Gastroesophageal sphincter (tissue), 3 donors: ENCODE data around the gene EPHA1.

ENCODE experiments used
- EP300 ChIP-seq: sonication (generic); formaldehyde crosslinking; IDR thresholded peaks from one replicate; pipeline ENCODE4 v1.6.1; 2017; ENCODE audit warnings: antibody characterized with exemption, mild to moderate bottlenecking
- POLR2A ChIP-seq, 2 donors: fragments of 450-650 bp; IDR thresholded peaks; one replicate each; pipeline ENCODE4 v1.6.1; 2017; ENCODE audit warnings: antibody characterized with exemption in 2 of 2, mild to moderate bottlenecking in 2 of 2, moderate library complexity in 1 of 2
- POLR2AphosphoS5 ChIP-seq: sonication (generic); formaldehyde crosslinking; IDR thresholded peaks from one replicate; pipeline ENCODE4 v1.6.1; 2017; ENCODE audit warnings: antibody characterized with exemption
- TF ChIP-seq, protein P1 (sequence below), 4 experiments: fragments of 200-600 bp in 2 of 4; fragments of 450-650 bp in 2 of 4; sonication (generic) in 1 of 4; IDR thresholded peaks; one replicate each; pipeline ENCODE4 v1.5.1; 2017 to 2019; ENCODE audit warnings: antibody characterized with exemption in 4 of 4, mild to moderate bottlenecking in 2 of 4, moderate library complexity in 2 of 4

DNA sequence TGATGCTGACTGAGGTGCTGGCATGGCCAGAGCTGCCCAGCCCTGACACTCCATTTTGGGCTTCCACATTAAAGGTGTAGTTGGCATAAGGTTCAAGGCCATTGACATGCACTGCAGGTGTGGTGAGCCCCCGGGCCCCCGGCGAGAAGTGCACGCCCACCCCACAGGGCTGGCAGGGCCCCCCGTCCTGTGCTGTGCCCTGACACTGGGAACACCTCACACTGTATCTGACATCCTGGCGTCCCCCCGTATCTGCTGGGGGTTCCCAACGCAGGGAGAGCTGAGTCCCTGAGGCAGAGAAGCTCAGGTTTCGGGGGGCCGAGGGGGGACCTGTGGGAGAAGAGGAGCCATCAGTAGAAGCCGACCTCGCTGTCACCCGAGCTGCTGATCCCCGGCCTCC lies 10.0 kb downstream of the EPHA1 start:
- TF ChIP-seq, protein P1, sequence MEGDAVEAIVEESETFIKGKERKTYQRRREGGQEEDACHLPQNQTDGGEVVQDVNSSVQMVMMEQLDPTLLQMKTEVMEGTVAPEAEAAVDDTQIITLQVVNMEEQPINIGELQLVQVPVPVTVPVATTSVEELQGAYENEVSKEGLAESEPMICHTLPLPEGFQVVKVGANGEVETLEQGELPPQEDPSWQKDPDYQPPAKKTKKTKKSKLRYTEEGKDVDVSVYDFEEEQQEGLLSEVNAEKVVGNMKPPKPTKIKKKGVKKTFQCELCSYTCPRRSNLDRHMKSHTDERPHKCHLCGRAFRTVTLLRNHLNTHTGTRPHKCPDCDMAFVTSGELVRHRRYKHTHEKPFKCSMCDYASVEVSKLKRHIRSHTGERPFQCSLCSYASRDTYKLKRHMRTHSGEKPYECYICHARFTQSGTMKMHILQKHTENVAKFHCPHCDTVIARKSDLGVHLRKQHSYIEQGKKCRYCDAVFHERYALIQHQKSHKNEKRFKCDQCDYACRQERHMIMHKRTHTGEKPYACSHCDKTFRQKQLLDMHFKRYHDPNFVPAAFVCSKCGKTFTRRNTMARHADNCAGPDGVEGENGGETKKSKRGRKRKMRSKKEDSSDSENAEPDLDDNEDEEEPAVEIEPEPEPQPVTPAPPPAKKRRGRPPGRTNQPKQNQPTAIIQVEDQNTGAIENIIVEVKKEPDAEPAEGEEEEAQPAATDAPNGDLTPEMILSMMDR (IDR thresholded peaks at IDR 0.05): no peak
- no peak for TF ChIP-seq POLR2A (IDR thresholded peaks at IDR 0.05)
- TF ChIP-seq EP300: no peak
- no peak for TF ChIP-seq POLR2AphosphoS5
